Lower lobe of right lung (tissue), 2 donors: ENCODE data around the gene FAM184B. TPM values are rescaled to one million over a fixed set of nuclear protein-coding genes. Genes with fewer than 3 reads are reported as not detected.

Experiments used
- ATAC-seq, 2 donors: fragments of 200-7000 bp; cut with Tn5 transposase; one replicate each; pipeline ENCODE4 v1.9.1; 2020 to 2022; ENCODE audit warnings: mild to moderate bottlenecking in 2 of 2, moderate library complexity in 2 of 2
- DNase-seq: peaks from one replicate; pipeline ENCODE4 v3.0.0-alpha.2; 2020
- H3K27ac ChIP-seq: fragments of 200-600 bp; one replicate; pipeline ENCODE4 v1.8.0; 2022
- H3K27me3 ChIP-seq: fragments of 200-600 bp; one replicate; pipeline ENCODE4 v1.8.0; 2022; ENCODE audit warnings: low read depth
- H3K36me3 ChIP-seq: fragments of 200-600 bp; one replicate; pipeline ENCODE4 v1.8.0; 2022; ENCODE audit warnings: mild to moderate bottlenecking
- H3K4me1 ChIP-seq: fragments of 200-600 bp; one replicate; pipeline ENCODE4 v1.8.0; 2022
- H3K4me3 ChIP-seq: fragments of 200-600 bp; one replicate; pipeline ENCODE4 v1.8.0; 2022; ENCODE audit warnings: mild to moderate bottlenecking
- H3K9me3 ChIP-seq: fragments of 200-600 bp; one replicate; pipeline ENCODE4 v1.8.0; 2022
- CTCF ChIP-seq: fragments of 200-600 bp; IDR thresholded peaks from one replicate; pipeline ENCODE4 v1.8.0; 2022; ENCODE audit warnings: antibody characterized with exemption, mild to moderate bottlenecking
- intact Hi-C: fragments of 100-400 bp; cut with DNase I; formaldehyde crosslinking; loops from one replicate; pipeline ENCODE4 v1.11.0; 2022
- total RNA-seq: library from RNA; stranded (reverse); fragmentation: NEBNext Ultra II Directional; extraction: Animal tissue kit (Norgen Biotek cat#: 25700); gene quantifications from one replicate; pipeline ENCODE4 v1.2.1, GENCODE V29; 2021
- donor health status: DM: no; HTN: yes; CAD: no; lungs with severe emphysema.

Gene FAM184B
- total RNA-seq, 1 donor from 2014 or later, result 0.24 TPM

GRCh38 chr4:17766826-17767458 lies 14.5 kb downstream of the FAM184B start:
- intact Hi-C loops, result no loop called here
- H3K9me3 ChIP-seq, result no peaks in the 10 kb centered on the region
- DNase-seq, result no peak

GRCh38 chr4:17765514-17766286 lies 15.7 kb downstream of the FAM184B start:
- DNase-seq (no peak), ATAC-seq (no peak)
- intact Hi-C loops, result no loop called here
- Histone ChIP-seq H3K27me3 (no peaks in the 10 kb centered on the region), H3K4me3 (no peak overlapping the region), H3K27ac (no peak overlapping the region), H3K9me3 (no peaks in the 10 kb centered on the region), H3K36me3 (no peaks in the 10 kb centered on the region), H3K4me1 (no peaks in the 10 kb centered on the region)
- no peak for TF ChIP-seq CTCF

More at GRCh38 chr4:17766826-17767458, 14.5 kb downstream of the FAM184B start:
- Histone ChIP-seq H3K27me3 (no peaks in the 10 kb centered on the region), H3K4me3 (no peak overlapping the region), H3K4me1 (no peaks in the 10 kb centered on the region), H3K36me3 (no peaks in the 10 kb centered on the region), H3K27ac (no peak overlapping the region)
- TF ChIP-seq CTCF, result no peak
- ATAC-seq, result no peak

- Histone ChIP-seq H3K9me3 (no peaks in the 10 kb centered on the region), H3K4me1 (no peaks in the 10 kb centered on the region), H3K36me3 (no peaks in the 10 kb centered on the region), H3K27me3 (no peaks in the 10 kb centered on the region), H3K27ac (no peak overlapping the region), H3K4me3 (no peak overlapping the region)
- ATAC-seq (no peak), DNase-seq (no peak)
- intact Hi-C loops, result no loop called here
- TF ChIP-seq CTCF, result no peak
Observed at GRCh38 chr4:17763931-17764330, 17.5 kb downstream of the FAM184B start.

- no peak for TF ChIP-seq CTCF
- H3K27ac ChIP-seq, result no peak overlapping the region
- H3K36me3 ChIP-seq, result no peaks in the 10 kb centered on the region
- no peaks in the 10 kb centered on the region for H3K9me3 ChIP-seq
- H3K27me3 ChIP-seq, result no peaks in the 10 kb centered on the region
- no peaks in the 10 kb centered on the region for H3K4me1 ChIP-seq
- intact Hi-C loops, result no loop called here
- H3K4me3 ChIP-seq, result no peak overlapping the region
- ATAC-seq, result no peak
- no peak for DNase-seq
Observed at GRCh38 chr4:17763416-17763815, 18.0 kb downstream of the FAM184B start.

GRCh38 chr4:17762726-17763125 lies 18.7 kb downstream of the FAM184B start:
- DNase-seq, result no peak
- Histone ChIP-seq H3K36me3 (no peaks in the 10 kb centered on the region), H3K9me3 (no peaks in the 10 kb centered on the region), H3K27me3 (no peaks in the 10 kb centered on the region), H3K27ac (no peak overlapping the region), H3K4me1 (no peaks in the 10 kb centered on the region), H3K4me3 (no peak overlapping the region)
- ATAC-seq, result peak; percentile 64 to 74
- intact Hi-C loops, result no loop called here
- TF ChIP-seq CTCF, result peak; percentile 21
